H1 (cell line): ENCODE measurements around the gene TCERG1L. TPM values are rescaled to one million over a fixed set of nuclear protein-coding genes. Genes with fewer than 3 reads are reported as not detected.

ENCODE experiments used
- CTCF ChIA-PET: fragments of 300-600 bp; sonication (Branson Sonifier 250); formaldehyde crosslinking; loops from one replicate; lab custom pipeline; 2021; ENCODE audit not compliant: partially characterized antibody; lab: Charles Lee
- POLR2A ChIA-PET: fragments of 300-600 bp; sonication (Branson Sonifier 250); formaldehyde crosslinking; loops from one replicate; lab custom pipeline; 2021; ENCODE audit warnings: inconsistent platforms; ENCODE audit not compliant: partially characterized antibody; lab: Charles Lee
- DNase-seq, 2 experiments: peaks; one replicate each; pipeline versions ENCODE4 v3.0.0 to v3.0.0-alpha.2; 2010 to 2022; ENCODE audit warnings: low spot score in 2 of 2, low read depth in 1 of 2, mixed read lengths in 1 of 2
- FAIRE-seq: peaks from 2 replicates; lab custom pipeline; 2011; peaks lifted over from hg19 to GRCh38; lab: Jason Lieb, UNC
- H2AFZ ChIP-seq: 2 replicates; pipeline ENCODE4 v1.8.1; 2012; ENCODE audit warnings: low read length, inconsistent platforms
- H2AK5ac ChIP-seq: 2 replicates; pipeline ENCODE4 v1.6.1; 2013; ENCODE audit warnings: low read depth, low read length
- H2BK120ac ChIP-seq: replicated peaks from 2 replicates; pipeline ENCODE3; 2013; ENCODE audit warnings: low read depth, low read length, inconsistent platforms
- H2BK12ac ChIP-seq: 2 replicates; pipeline ENCODE4 v1.6.1; 2013; ENCODE audit warnings: low read depth, low read length
- H2BK15ac ChIP-seq: 2 replicates; pipeline ENCODE4 v1.6.1; 2013; ENCODE audit warnings: low read length
- H2BK20ac ChIP-seq: 2 replicates; pipeline ENCODE4 v1.6.1; 2013; ENCODE audit warnings: low read length
- H2BK5ac ChIP-seq: 2 replicates; pipeline ENCODE4 v1.6.1; 2013; ENCODE audit warnings: low read depth, low read length
- H3K14ac ChIP-seq: 2 replicates; pipeline ENCODE4 v1.6.1; 2013; ENCODE audit warnings: inconsistent platforms; ENCODE audit not compliant: insufficient read length
- H3K18ac ChIP-seq: 2 replicates; pipeline ENCODE4 v1.6.1; 2013; ENCODE audit warnings: low read length; ENCODE audit errors: extremely low read depth
- H3K23ac ChIP-seq: 2 replicates; pipeline ENCODE4 v1.6.1; 2013; ENCODE audit warnings: inconsistent platforms; ENCODE audit not compliant: insufficient read length
- H3K23me2 ChIP-seq: 2 replicates; pipeline ENCODE4 v1.6.1; 2013; ENCODE audit warnings: low read depth, low read length
- H3K27ac ChIP-seq: 2 replicates; pipeline ENCODE4 v1.6.1; 2011; ENCODE audit warnings: low read depth, low read length, inconsistent platforms
- H3K27me3 ChIP-seq, 4 experiments: replicated peaks in 1 of 4; 1 replicate in 1 of 4; 2 replicates in 3 of 4; pipeline versions ENCODE4 v1.6.1 to v1.8.1; 2011 to 2013; ENCODE audit warnings: low read length in 3 of 4, mild to moderate bottlenecking in 3 of 4, inconsistent platforms in 2 of 4, mixed read lengths in 2 of 4, moderate library complexity in 1 of 4; ENCODE audit not compliant: control insufficient read depth in 3 of 4, insufficient read depth in 3 of 4; ENCODE audit errors: extremely low read depth in 1 of 4
- H3K36me3 ChIP-seq, 4 experiments: 2 replicates each; pipeline versions ENCODE4 v1.6.1 to v1.8.1; 2011 to 2013; ENCODE audit warnings: mild to moderate bottlenecking in 4 of 4, low read length in 3 of 4, moderate library complexity in 2 of 4, control low read depth in 1 of 4, inconsistent platforms in 1 of 4; ENCODE audit not compliant: insufficient read depth in 4 of 4, control insufficient read depth in 2 of 4
- H3K4ac ChIP-seq: replicated peaks from 2 replicates; pipeline ENCODE3; 2013; ENCODE audit warnings: low read length, low read depth, mixed read lengths, inconsistent platforms; ENCODE audit not compliant: insufficient read length
- H3K4me1 ChIP-seq, 4 experiments: replicated peaks in 1 of 4; 1 replicate in 1 of 4; 2 replicates in 3 of 4; pipeline versions ENCODE4 v1.6.1 to v1.8.1; 2011 to 2013; ENCODE audit warnings: low read length in 3 of 4, inconsistent platforms in 2 of 4, mixed read lengths in 1 of 4; ENCODE audit not compliant: insufficient read depth in 4 of 4, control insufficient read depth in 3 of 4
- H3K4me2 ChIP-seq, 2 experiments: 2 replicates each; pipeline versions ENCODE4 v1.6.1 to v1.8.1; 2011 to 2013; ENCODE audit warnings: low read depth in 2 of 2, low read length in 2 of 2, control low read depth in 1 of 2, inconsistent platforms in 1 of 2, mild to moderate bottlenecking in 1 of 2; ENCODE audit not compliant: insufficient read depth in 1 of 2
- H3K4me3 ChIP-seq, 4 experiments: fragments of 200-600, 300-600 bp in 1 of 4; sonication (generic), shearing (Covaris generic), sonication (Bioruptor Twin) in 1 of 4; 2 replicates each; pipeline versions ENCODE4 v1.5.1 to v1.8.1; 2011 to 2016; ENCODE audit warnings: low read length in 4 of 4, low read depth in 3 of 4, control low read depth in 2 of 4, inconsistent platforms in 2 of 4, mild to moderate bottlenecking in 2 of 4, mixed read lengths in 1 of 4, moderate library complexity in 1 of 4; ENCODE audit not compliant: insufficient read depth in 2 of 4; ENCODE audit errors: extremely low read depth in 1 of 4
- H3K56ac ChIP-seq: replicated peaks from 2 replicates; pipeline ENCODE3; 2013; ENCODE audit warnings: low read depth, mild to moderate bottlenecking, mixed read lengths, low read length, inconsistent platforms; ENCODE audit not compliant: insufficient read length
- H3K79me1 ChIP-seq: 2 replicates; pipeline ENCODE4 v1.6.1; 2013; ENCODE audit warnings: low read depth, low read length, control low read depth
- H3K79me2 ChIP-seq, 2 experiments: 2 replicates each; pipeline versions ENCODE4 v1.6.1 to v1.8.1; 2012 to 2013; ENCODE audit warnings: low read length in 2 of 2, mild to moderate bottlenecking in 2 of 2, inconsistent platforms in 1 of 2; ENCODE audit not compliant: insufficient read depth in 2 of 2, control insufficient read depth in 1 of 2
- H3K9ac ChIP-seq, 4 experiments: replicated peaks in 1 of 4; 1 replicate in 1 of 4; 2 replicates in 3 of 4; pipeline versions ENCODE4 v1.6.1 to v1.8.1; 2011 to 2013; ENCODE audit warnings: low read depth in 3 of 4, low read length in 3 of 4, control low read depth in 2 of 4, mild to moderate bottlenecking in 2 of 4, moderate library complexity in 2 of 4, inconsistent platforms in 1 of 4; ENCODE audit errors: extremely low read depth in 1 of 4
- H3K9me3 ChIP-seq, 2 experiments: 2 replicates each; pipeline versions ENCODE4 v1.6.1 to v1.8.1; 2012 to 2013; ENCODE audit warnings: mild to moderate bottlenecking in 2 of 2, moderate library complexity in 2 of 2, control low read depth in 1 of 2, inconsistent platforms in 1 of 2, low read depth in 1 of 2, low read length in 1 of 2, mixed read lengths in 1 of 2; ENCODE audit not compliant: insufficient read depth in 2 of 2
- H4K20me1 ChIP-seq, 2 experiments: replicated peaks in 1 of 2; 2 replicates each; pipeline versions ENCODE3 to v1.8.1; 2011 to 2013; ENCODE audit warnings: inconsistent platforms in 2 of 2, low read length in 2 of 2, mild to moderate bottlenecking in 1 of 2; ENCODE audit not compliant: insufficient read depth in 2 of 2, control insufficient read depth in 1 of 2
- H4K5ac ChIP-seq: 2 replicates; pipeline ENCODE4 v1.6.1; 2013; ENCODE audit warnings: low read length, low read depth, mixed read lengths, inconsistent platforms; ENCODE audit not compliant: insufficient read length
- H4K8ac ChIP-seq: 2 replicates; pipeline ENCODE4 v1.8.0; 2013; ENCODE audit warnings: mild to moderate bottlenecking, moderate library complexity, low read length, inconsistent platforms; ENCODE audit not compliant: insufficient read depth; ENCODE audit errors: extremely low read depth
- H4K91ac ChIP-seq: replicated peaks from 2 replicates; pipeline ENCODE3; 2013; ENCODE audit warnings: low read length, mixed read lengths, inconsistent platforms; ENCODE audit not compliant: insufficient read length
- BACH1 ChIP-seq: IDR thresholded peaks from 2 replicates; pipeline ENCODE4 v1.6.1; 2012; ENCODE audit warnings: low read length, improper control_type of control experiment
- CEBPB ChIP-seq: IDR thresholded peaks from 2 replicates; pipeline ENCODE4 v1.6.1; 2012; ENCODE audit warnings: low read depth, low read length
- CTCF ChIP-seq, 3 experiments: IDR thresholded peaks; 1 replicate in 2 of 3; 2 replicates in 1 of 3; pipeline versions ENCODE4 v1.5.1 to v1.6.1; 2011; ENCODE audit warnings: low read length in 3 of 3, mild to moderate bottlenecking in 3 of 3, inconsistent platforms in 2 of 3, low read depth in 1 of 3, moderate library complexity in 1 of 3; ENCODE audit not compliant: insufficient read depth in 1 of 3; ENCODE audit errors: control extremely low read depth in 1 of 3
- HDAC2 ChIP-seq, 2 experiments: fragments of 300-600 bp in 1 of 2; sonication (generic) in 1 of 2; IDR thresholded peaks; 2 replicates each; pipeline ENCODE4 v1.6.1; 2011 to 2012; ENCODE audit warnings: low read depth in 2 of 2, low read length in 2 of 2, mild to moderate bottlenecking in 2 of 2, moderate library complexity in 2 of 2, borderline replicate concordance in 1 of 2, inconsistent platforms in 1 of 2
- NANOG ChIP-seq: IDR thresholded peaks from 2 replicates; pipeline ENCODE4 v1.6.1; 2011; ENCODE audit warnings: low read length, low read depth, mild to moderate bottlenecking, inconsistent platforms; ENCODE audit not compliant: insufficient read depth, poor library complexity, severe bottlenecking
- POLR2AphosphoS5 ChIP-seq: IDR thresholded peaks from 2 replicates; pipeline ENCODE4 v1.6.1; 2011; ENCODE audit warnings: low read depth, low read length
- SP4 ChIP-seq: IDR thresholded peaks from 2 replicates; pipeline ENCODE4 v1.6.1; 2012; ENCODE audit warnings: low read length, inconsistent platforms
- WGBS, 2 experiments: shearing (Covaris generic) in 1 of 2; methylation state at CpG; one replicate each; pipeline versions ENCODE4 v1.1.6 to v1.1.7; 2013 to 2015; ENCODE audit warnings: low lambda C conversion rate in 2 of 2, mixed read lengths in 2 of 2, inconsistent platforms in 1 of 2, low coverage in 1 of 2, missing lambda C conversion rate in 1 of 2; ENCODE audit not compliant: insufficient replicate concordance in 2 of 2, insufficient coverage in 1 of 2, insufficient read length in 1 of 2; ENCODE audit errors: extremely low coverage in 1 of 2, missing lambda C conversion rate in 1 of 2; 5-methylcytosine and 5-hydroxymethylcytosine counted together
- polyA plus RNA-seq, 7 experiments: library from polyadenylated mRNA; depleted of rRNA in 3 of 7; stranded (reverse) in 5 of 7; unstranded in 2 of 7; fragments of >200 nt in 5 of 7; fragments of 200-250 nt in 2 of 7; gene quantifications; 1 replicate in 5 of 7; 2 replicates in 1 of 7; 4 replicates in 1 of 7; pipeline versions ENCODE4 v1.2.1 to v1.2.3, GENCODE V29; 2011 to 2013; ENCODE audit warnings: missing spikeins in 2 of 7, mixed read lengths in 2 of 7
- total RNA-seq: library from RNA; stranded (reverse); fragmentation: NEBNext Ultra II Directional; extraction: Animal tissue kit (Norgen Biotek cat#: 25700); gene quantifications from 2 replicates; pipeline ENCODE4 v1.2.1, GENCODE V29; 2021

Gene TCERG1L
- total and polyA plus RNA-seq, 2 of the 8 experiments (the other 6 are each of a cell fraction or from before 2014, with no cell fraction given): 3.9 to 6.9 TPM

- no peak overlapping the region for H3K18ac ChIP-seq
- H3K36me3 ChIP-seq: no peaks in the 10 kb centered on the region
- H4K91ac ChIP-seq: no peak overlapping the region
- DNase-seq: no peak
- no peak overlapping the region for H3K9ac ChIP-seq
- H2BK5ac ChIP-seq: no peak overlapping the region
- no peak overlapping the region for H3K4me3 ChIP-seq
- no peak overlapping the region for H3K56ac ChIP-seq
- H2AK5ac ChIP-seq: no peak overlapping the region
- FAIRE-seq: no peak
- CTCF ChIA-PET: interaction anchor here (0.6 to 1.3 kb wide), 2 partner anchors 9 to 13 kb away, joined by 3 read pairs; no protein-coding TSS in a partner anchor
- H3K14ac ChIP-seq: no peak overlapping the region
- peaks cover 0 to 2% of the 10 kb centered on the region in 2 experiments for H4K20me1 ChIP-seq
- no peak overlapping the region for H2BK12ac ChIP-seq
- no peaks in the 10 kb centered on the region for H3K79me2 ChIP-seq
- no peak overlapping the region for H3K4me2 ChIP-seq
- no peaks in the 10 kb centered on the region for H3K79me1 ChIP-seq
- TF ChIP-seq HDAC2 (IDR thresholded peaks at IDR 0.05; ENCODE audit: borderline replicate concordance in 1 of 2, low read depth in 2 of 2, low read length in 2 of 2) (no peak), SP4 (no peak), BACH1 (no peak), CTCF (IDR thresholded peaks at IDR 0.05; ENCODE audit: control extremely low read depth in 1 of 3, insufficient read depth in 1 of 3, low read depth in 1 of 3, low read length in 3 of 3) (no peak), NANOG (no peak), CEBPB (no peak), POLR2AphosphoS5 (no peak)
- no peak overlapping the region for H2BK20ac ChIP-seq
- H3K23me2 ChIP-seq: no peaks in the 10 kb centered on the region
- 92% methylated on average over 10 of the region's 10 CpGs; no CpG with 5 or more reads in 1 of the 2 experiments for WGBS, 2 experiments
- H3K4me1 ChIP-seq: no peaks in the 10 kb centered on the region; a peak in 1 of 7 replicates
- no peak overlapping the region for H4K5ac ChIP-seq
- POLR2A ChIA-PET: no interaction called here
- H2BK15ac ChIP-seq: no peak overlapping the region
- no peak overlapping the region for H3K23ac ChIP-seq
- H3K27me3 ChIP-seq: no peaks in the 10 kb centered on the region
- no peak overlapping the region for H4K8ac ChIP-seq
- no peak overlapping the region for H3K4ac ChIP-seq
- no peaks in the 10 kb centered on the region for H3K9me3 ChIP-seq
- H2BK120ac ChIP-seq: no peak overlapping the region
- H2AFZ ChIP-seq: no peak overlapping the region
- no peak overlapping the region for H3K27ac ChIP-seq
These were observed 92.0 kb downstream of the TCERG1L start for GRCh38 chr10:131219584-131219886.
